ENCODE measurements around the gene CHTF8.
"Not testable (repeated sequence)": the region's sequence is repeated elsewhere in the genome, so short reads cannot be mapped to it uniquely, and the experiment has no call there.

Gene CHTF8

GRCh38 chr16:69138608-69139007 is 6.2 kb upstream of the CHTF8 start:
- no peak for DNase-seq

GRCh38 chr16:69133373-69133954 is 1.1 kb upstream of the CHTF8 start:
- DNase-seq: no peak

GRCh38 chr16:69131839-69132423 is 457 bp downstream of the CHTF8 start:
- DNase-seq: peak; percentile 26

- DNase-seq: no peak
Observed at GRCh38 chr16:69131167-69131838, 1.1 kb downstream of the CHTF8 start.

GRCh38 chr16:69130461-69130860 is 1.9 kb downstream of the CHTF8 start:
- DNase-seq: no peak

- DNase-seq: no peak
Observed at GRCh38 chr16:69127966-69128510, 4.3 kb downstream of the CHTF8 start.

- DNase-seq: not testable (repeated sequence)
Observed at GRCh38 chr16:69126801-69127200, 5.6 kb downstream of the CHTF8 start.

GRCh38 chr16:69126221-69126620 is 6.2 kb downstream of the CHTF8 start:
- DNase-seq: no peak

- not testable (repeated sequence) for DNase-seq
Observed at GRCh38 chr16:69124961-69125360, 7.4 kb downstream of the CHTF8 start.

DNA sequence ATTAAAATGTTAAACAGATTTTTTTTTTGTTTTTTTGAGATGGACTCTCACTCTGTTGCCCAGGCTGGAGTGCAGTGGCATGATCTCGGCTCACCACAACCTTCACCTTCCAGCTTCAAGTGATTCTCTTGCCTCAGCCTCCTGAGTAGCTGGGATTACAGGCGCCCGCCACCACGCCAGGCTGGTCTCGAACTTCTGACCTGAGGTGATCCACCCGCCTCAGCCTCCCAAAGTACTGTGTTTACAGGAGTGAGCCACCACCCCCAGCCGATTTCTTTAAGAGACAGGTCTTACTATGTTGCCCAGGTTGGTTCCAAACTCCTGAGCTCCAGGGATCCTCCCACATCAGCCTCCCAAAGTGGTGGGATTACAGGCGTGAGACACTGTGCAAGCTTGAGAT is 8.0 kb downstream of the CHTF8 start:
- not testable (repeated sequence) for DNase-seq

DNA sequence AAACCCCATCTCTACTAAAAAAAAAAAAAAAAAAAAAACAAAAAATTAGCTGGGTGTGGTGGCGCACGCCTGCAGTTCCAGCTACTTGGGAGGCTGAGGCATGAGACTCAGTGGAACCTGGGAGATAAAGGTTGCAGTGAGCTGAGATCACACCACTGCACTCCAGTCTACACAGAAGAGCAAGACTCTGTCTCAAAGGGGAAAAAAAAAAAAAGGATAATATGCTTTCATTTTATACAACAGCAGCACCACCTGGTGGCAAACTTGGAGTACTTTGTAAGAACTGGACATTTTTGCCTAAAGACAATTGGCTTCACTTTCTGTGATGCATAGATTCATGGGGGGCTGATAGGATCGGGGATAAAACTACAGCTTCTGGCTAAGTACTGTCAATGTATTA is 8.5 kb downstream of the CHTF8 start:
- peak; percentile 33 for DNase-seq

DNA sequence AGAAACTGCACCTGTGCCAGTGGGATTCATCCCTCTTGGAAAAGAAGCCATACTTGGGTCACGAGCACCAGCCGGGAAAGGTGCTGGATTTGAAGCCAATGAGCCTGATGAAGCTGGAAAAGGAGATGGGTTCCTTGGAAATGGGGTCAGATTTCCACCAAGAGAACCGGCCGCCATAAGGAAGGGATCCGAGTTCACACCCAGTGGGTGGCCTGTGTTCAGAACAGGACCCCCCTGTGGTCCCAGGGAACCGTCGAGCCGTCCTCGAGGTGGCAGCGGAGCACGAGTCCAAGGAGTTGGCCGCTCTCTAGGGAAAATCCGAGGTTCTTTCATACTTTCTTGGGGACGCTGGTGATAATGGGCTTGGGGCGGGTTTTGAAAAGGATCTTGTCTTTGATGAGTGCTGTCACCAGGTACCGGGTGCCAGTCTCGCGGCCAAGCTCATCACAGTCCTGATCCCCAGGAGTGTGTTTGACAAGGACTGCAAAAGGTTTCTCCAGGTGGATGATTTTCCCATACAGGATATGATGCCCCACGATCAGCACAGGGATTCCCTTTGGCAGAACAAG is 12.2 kb downstream of the CHTF8 start:
- DNase-seq: no peak

DNA sequence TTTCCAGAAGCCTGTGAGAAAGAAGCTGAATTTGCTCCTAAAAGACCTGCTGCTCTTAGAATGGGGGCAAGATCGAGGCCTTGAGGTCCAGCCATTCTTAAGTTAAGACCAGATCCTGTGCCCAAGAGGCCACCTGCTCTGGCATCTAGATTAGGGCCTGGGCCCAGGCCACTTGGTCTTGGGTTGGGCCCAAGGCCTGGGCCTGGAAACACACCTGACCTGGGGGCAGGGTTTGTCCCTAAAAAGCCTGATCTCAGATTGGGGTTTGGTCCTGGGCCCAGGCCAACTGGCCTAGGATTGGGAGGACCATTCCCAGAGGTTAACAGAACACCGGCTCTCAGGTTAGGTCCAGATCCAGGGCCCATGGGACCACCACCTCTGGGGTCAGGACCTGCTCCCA is 12.9 kb downstream of the CHTF8 start:
- DNase-seq: no peak

DNA sequence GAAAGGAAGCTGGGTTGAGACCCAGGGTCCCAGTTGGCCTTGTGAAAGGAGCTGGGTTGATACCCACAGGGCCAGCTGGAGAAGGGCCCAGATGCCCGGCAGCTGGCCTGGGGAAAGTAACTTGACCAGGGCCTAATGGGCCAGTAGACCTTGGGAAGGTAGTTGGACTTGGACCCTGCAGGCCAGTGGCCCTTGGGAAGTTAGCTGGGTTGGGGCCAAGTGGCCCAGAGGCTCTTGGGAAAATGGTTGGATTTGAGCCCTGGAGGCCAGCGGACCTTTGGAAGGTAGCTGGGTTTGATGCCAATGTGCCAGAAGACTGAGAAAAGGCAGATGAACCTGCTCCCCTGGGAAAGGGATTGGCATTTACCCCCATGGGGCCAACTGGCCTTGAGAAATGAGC is 13.4 kb downstream of the CHTF8 start:
- no peak for DNase-seq

- no peak for DNase-seq
Observed at GRCh38 chr16:69118468-69118867, 13.9 kb downstream of the CHTF8 start.

DNA sequence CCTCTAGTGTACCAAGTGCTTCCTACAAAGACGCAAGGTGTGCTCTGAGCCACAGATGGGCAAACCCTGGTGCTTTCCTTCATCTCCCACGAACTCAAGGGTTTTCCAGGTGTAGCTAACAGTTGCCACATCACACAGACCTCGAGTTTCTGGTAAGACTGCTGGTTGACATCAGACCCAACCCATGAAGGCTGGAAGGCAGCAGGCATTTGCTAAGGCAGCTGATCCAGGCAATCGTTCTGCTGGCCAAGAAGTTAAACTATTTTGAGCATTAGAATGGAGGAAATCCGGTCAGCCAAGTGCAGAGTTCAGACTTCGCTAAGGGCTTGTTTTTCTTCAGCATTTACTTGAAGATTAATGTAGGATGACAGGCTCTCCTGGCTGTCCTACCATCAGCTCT is 15.5 kb downstream of the CHTF8 start:
- no peak for DNase-seq

GRCh38 chr16:69116256-69116875 is 16.0 kb downstream of the CHTF8 start:
- DNase-seq: no peak

GRCh38 chr16:69115837-69116236 is 16.6 kb downstream of the CHTF8 start:
- no peak for DNase-seq

GRCh38 chr16:69115361-69115760 is 17.0 kb downstream of the CHTF8 start:
- no peak for DNase-seq

DNA sequence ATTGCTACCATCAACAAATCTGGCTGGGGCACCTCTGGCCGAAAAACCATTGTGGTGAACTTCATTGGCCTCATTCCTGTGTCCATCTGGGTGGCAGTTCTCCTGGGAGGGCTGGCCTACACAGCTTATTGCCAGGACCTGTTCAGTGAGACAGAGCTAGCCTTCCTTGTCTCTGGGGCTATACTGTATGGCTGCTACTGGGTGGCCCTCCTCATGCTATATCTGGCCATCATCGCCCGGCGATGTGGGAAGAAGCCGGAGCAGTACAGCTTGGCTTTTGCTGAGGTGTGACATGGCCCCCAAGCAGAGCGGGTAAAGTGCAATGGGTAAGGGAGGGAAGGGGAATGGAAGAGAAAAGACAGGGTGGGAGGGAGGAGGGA is 17.4 kb downstream of the CHTF8 start:
- no peak for DNase-seq

DNA sequence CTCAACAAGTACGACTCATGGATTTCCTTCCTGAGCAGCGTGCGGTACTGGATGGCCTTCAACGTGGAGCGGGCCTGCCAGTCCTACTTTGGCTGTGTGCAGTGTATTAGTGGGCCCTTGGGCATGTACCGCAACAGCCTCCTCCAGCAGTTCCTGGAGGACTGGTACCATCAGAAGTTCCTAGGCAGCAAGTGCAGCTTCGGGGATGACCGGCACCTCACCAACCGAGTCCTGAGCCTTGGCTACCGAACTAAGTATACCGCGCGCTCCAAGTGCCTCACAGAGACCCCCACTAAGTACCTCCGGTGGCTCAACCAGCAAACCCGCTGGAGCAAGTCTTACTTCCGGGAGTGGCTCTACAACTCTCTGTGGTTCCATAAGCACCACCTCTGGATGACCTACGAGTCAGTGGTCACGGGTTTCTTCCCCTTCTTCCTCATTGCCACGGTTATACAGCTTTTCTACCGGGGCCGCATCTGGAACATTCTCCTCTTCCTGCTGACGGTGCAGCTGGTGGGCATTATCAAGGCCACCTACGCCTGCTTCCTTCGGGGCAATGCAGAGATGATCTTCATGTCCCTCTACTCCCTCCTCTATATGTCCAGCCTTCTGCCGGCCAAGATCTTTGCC is 17.9 kb downstream of the CHTF8 start:
- DNase-seq: no peak

DNA sequence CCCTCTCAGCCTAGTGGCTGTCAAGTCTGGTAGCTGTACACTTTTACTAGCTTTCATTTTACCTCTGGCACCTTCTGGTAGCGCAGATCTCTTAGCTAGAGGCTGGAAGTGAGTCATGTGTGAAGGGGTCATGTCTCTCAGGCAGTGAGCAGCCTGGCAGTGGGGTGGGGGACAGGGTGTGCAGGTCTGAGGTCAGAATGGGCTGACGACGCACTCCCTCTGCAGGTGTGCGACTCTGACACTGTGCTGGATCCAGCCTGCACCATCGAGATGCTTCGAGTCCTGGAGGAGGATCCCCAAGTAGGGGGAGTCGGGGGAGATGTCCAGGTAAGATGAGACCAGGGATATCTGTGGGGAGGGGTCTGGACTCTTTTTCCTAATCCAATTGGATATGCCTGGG is 19.2 kb downstream of the CHTF8 start:
- DNase-seq: no peak
